K562 (cell line): ENCODE data around the gene PLEKHA7. TPM values are rescaled to one million over a fixed set of nuclear protein-coding genes. Genes with fewer than 3 reads are reported as not detected.

ENCODE experiments used
- ATAC-seq: fragments of 200-7000 bp; cut with Tn5 transposase; 3 replicates; pipeline ENCODE4 v1.9.1; 2020; ENCODE audit warnings: moderate library complexity
- BruUV-seq: library from RNA; stranded (reverse); fragments of 400-500 nt; replicated peaks from 2 replicates; lab custom pipeline; 2021; lab: Mats Ljungman, UMichigan
- CTCF ChIA-PET: fragments of 300-600 bp; formaldehyde crosslinking; extraction: SDS; loops from one replicate; lab custom pipeline; 2021; ENCODE audit warnings: low intra/inter-chr PET ratio; lab: Yijun Ruan, JAX
- POLR2A ChIA-PET: fragments of 300-600, 350-650 bp; sonication (Branson Sonifier 250); formaldehyde crosslinking; extraction: SDS; loops from one replicate; lab custom pipeline; 2021; ENCODE audit warnings: antibody characterized with exemption, inconsistent platforms; lab: Yijun Ruan, JAX
- DNase-seq, 4 experiments: peaks; one replicate each; pipeline versions ENCODE4 v3.0.0 to v3.0.0-alpha.2; 2011 to 2018; ENCODE audit warnings: low spot score in 3 of 4, mixed read lengths in 3 of 4; ENCODE audit errors: extremely low read depth in 1 of 4
- FAIRE-seq: peaks from 2 replicates; lab custom pipeline; 2011; peaks lifted over from hg19 to GRCh38; lab: Jason Lieb, UNC
- H2AFZ ChIP-seq: 2 replicates; pipeline ENCODE4 v1.6.0; 2011; ENCODE audit warnings: low read depth, low read length, control low read depth, inconsistent platforms
- H3K27ac ChIP-seq: fragments of 200-600 bp; 3 replicates; pipeline ENCODE4 v1.8.0; 2011; ENCODE audit warnings: low read depth, mild to moderate bottlenecking, control low read depth, inconsistent platforms, low read length, moderate library complexity, mixed read lengths; ENCODE audit errors: extremely low read depth
- H3K27me3 ChIP-seq, 2 experiments: fragments of 300-600 bp in 1 of 2; 2 replicates in 1 of 2; 3 replicates in 1 of 2; pipeline versions ENCODE4 v1.6.0 to v1.8.0; 2011; ENCODE audit warnings: inconsistent platforms in 2 of 2, low read length in 2 of 2, mild to moderate bottlenecking in 1 of 2, mixed read lengths in 1 of 2, moderate library complexity in 1 of 2; ENCODE audit not compliant: control insufficient read depth in 2 of 2, insufficient read depth in 2 of 2
- H3K36me3 ChIP-seq: fragments of 300-600 bp; 3 replicates; pipeline ENCODE4 v1.8.0; 2011; ENCODE audit warnings: mild to moderate bottlenecking, low read length, inconsistent platforms; ENCODE audit not compliant: control insufficient read depth, insufficient read depth
- H3K4me1 ChIP-seq, 2 experiments: fragments of 200-600 bp in 1 of 2; replicated peaks in 1 of 2; 2 replicates in 1 of 2; 3 replicates in 1 of 2; pipeline versions ENCODE4 v1.5.1 to v1.8.0; 2011; ENCODE audit warnings: inconsistent platforms in 2 of 2, low read length in 2 of 2, mild to moderate bottlenecking in 1 of 2, mixed read lengths in 1 of 2, moderate library complexity in 1 of 2; ENCODE audit not compliant: control insufficient read depth in 2 of 2, insufficient read depth in 2 of 2
- H3K4me2 ChIP-seq: 2 replicates; pipeline ENCODE4 v1.6.1; 2011; ENCODE audit warnings: low read length, control low read depth, inconsistent platforms, mixed read lengths; ENCODE audit not compliant: insufficient read depth
- H3K4me3 ChIP-seq: fragments of 200-600 bp; sonication (generic), shearing (Covaris generic); 2 replicates; pipeline ENCODE4 v1.5.1; 2016; ENCODE audit warnings: control low read depth, inconsistent platforms
- H3K79me2 ChIP-seq: fragments of 200-600 bp; 3 replicates; pipeline ENCODE4 v1.8.0; 2011; ENCODE audit warnings: low read length, inconsistent platforms; ENCODE audit not compliant: control insufficient read depth, insufficient read depth
- H3K9ac ChIP-seq, 2 experiments: 2 replicates each; pipeline versions ENCODE4 v1.6.0 to v1.6.1; 2011; ENCODE audit warnings: low read depth in 2 of 2, low read length in 2 of 2, control low read depth in 1 of 2, inconsistent platforms in 1 of 2, mild to moderate bottlenecking in 1 of 2, mixed read lengths in 1 of 2; ENCODE audit not compliant: insufficient read depth in 1 of 2
- H3K9me1 ChIP-seq: one replicate; pipeline ENCODE4 v1.6.0; 2011; ENCODE audit warnings: inconsistent platforms, mild to moderate bottlenecking, low read length, moderate library complexity; ENCODE audit not compliant: control insufficient read depth, insufficient read depth
- H3K9me3 ChIP-seq: replicated peaks from 2 replicates; pipeline ENCODE4 v1.5.1; 2011; ENCODE audit warnings: low read depth, low read length, inconsistent platforms; ENCODE audit not compliant: control insufficient read depth, insufficient read depth
- H4K20me1 ChIP-seq: replicated peaks from 2 replicates; pipeline ENCODE4 v1.6.1; 2011; ENCODE audit warnings: low read length, inconsistent platforms, mixed read lengths; ENCODE audit not compliant: control insufficient read depth, insufficient read depth
- FOXA1 ChIP-seq: fragments of 450-650 bp; IDR thresholded peaks from 2 replicates; pipeline ENCODE4 v1.6.1; 2016; ENCODE audit warnings: mild to moderate bottlenecking, borderline replicate concordance
- GABPB1 ChIP-seq: sonication (generic); formaldehyde crosslinking; IDR thresholded peaks from 2 replicates; pipeline ENCODE4 v1.8.0; 2022; ENCODE audit warnings: mild to moderate bottlenecking, missing genetic modification reagents
- KHSRP ChIP-seq: fragments of 450-650 bp; IDR thresholded peaks from 2 replicates; pipeline ENCODE4 v1.6.1; 2017
- MBD2 ChIP-seq: sonication (generic); IDR thresholded peaks from 2 replicates; pipeline ENCODE4 v1.6.1; 2016; ENCODE audit warnings: low read depth, borderline replicate concordance
- MCM2 ChIP-seq: fragments of 450-650 bp; IDR thresholded peaks from 2 replicates; pipeline ENCODE4 v1.6.1; 2017; ENCODE audit warnings: low read depth, mild to moderate bottlenecking
- RFX7 ChIP-seq: fragments of 250-450 bp; sonication (Bioruptor Pico); IDR thresholded peaks from 2 replicates; pipeline ENCODE4 v1.5.1; 2021; ENCODE audit warnings: mild to moderate bottlenecking
- TFAM ChIP-seq: fragments of 250-450 bp; sonication (Bioruptor Pico); conservative IDR thresholded peaks from 2 replicates; pipeline ENCODE4 v1.5.0; 2021; ENCODE audit warnings: mild to moderate bottlenecking, moderate library complexity
- WGBS: fragments of 100-300 bp; shearing (Covaris generic); methylation state at CpG from one replicate; pipeline ENCODE4 v1.1.6; 2016; ENCODE audit warnings: low coverage, mixed read lengths; ENCODE audit not compliant: insufficient coverage; ENCODE audit errors: missing lambda C conversion rate; 5-methylcytosine and 5-hydroxymethylcytosine counted together
- in situ Hi-C: fragments of 300-500 bp; cut with MboI; formaldehyde crosslinking; loops from 4 replicates; pipeline ENCODE4 v1.15.0; 2018; ENCODE audit warnings: inconsistent platforms, mixed read lengths
- intact Hi-C: fragments of 100-400 bp; cut with micrococcal nuclease; formaldehyde crosslinking; loops from 2 replicates; pipeline ENCODE4 v1.14.2; 2022
- polyA plus RNA-seq, 8 experiments: library from polyadenylated mRNA; depleted of rRNA in 4 of 8; stranded (reverse) in 5 of 8; unstranded in 3 of 8; fragments of >200 nt; fragmentation: Nextera tagmentation in 2 of 8; fragmentation: Illumina TruSeq in 1 of 8; extraction: Ambion mirVana in 2 of 8; extraction: Trizol in 1 of 8; gene quantifications; 2 replicates each; pipeline versions ENCODE4 v1.2.1 to v1.2.3, GENCODE V29; 2011 to 2014; ENCODE audit warnings: inconsistent platforms in 1 of 8, missing spikeins in 1 of 8
- total RNA-seq, 7 experiments: library from RNA; depleted of rRNA in 6 of 7; stranded (reverse); fragments of >200 nt in 6 of 7; fragmentation: Illumina TruSeq in 2 of 7; extraction: Trizol in 2 of 7; gene quantifications; 2 replicates each; pipeline versions ENCODE4 v1.2.1 to v1.2.3, GENCODE V29; 2011 to 2021; ENCODE audit warnings: low replicate concordance in 1 of 7
- TF ChIP-seq, protein P1 (sequence below), 2 experiments: fragments of 450-650 bp; IDR thresholded peaks; 2 replicates each; pipeline ENCODE4 v1.6.1; 2018; ENCODE audit warnings: mild to moderate bottlenecking in 2 of 2, low read depth in 1 of 2; ENCODE audit not compliant: partially characterized antibody in 2 of 2
- TF ChIP-seq, protein P2 (sequence below): fragments of 450-650 bp; IDR thresholded peaks from 2 replicates; pipeline ENCODE4 v1.6.1; 2016; ENCODE audit warnings: mild to moderate bottlenecking

Gene PLEKHA7
- total and polyA plus RNA-seq, 9 of the 15 experiments (the other 6 are each of a cell fraction or from before 2014, with no cell fraction given): 0.06 to 0.77 (median 0.20) TPM; not detected in 1

DNA sequence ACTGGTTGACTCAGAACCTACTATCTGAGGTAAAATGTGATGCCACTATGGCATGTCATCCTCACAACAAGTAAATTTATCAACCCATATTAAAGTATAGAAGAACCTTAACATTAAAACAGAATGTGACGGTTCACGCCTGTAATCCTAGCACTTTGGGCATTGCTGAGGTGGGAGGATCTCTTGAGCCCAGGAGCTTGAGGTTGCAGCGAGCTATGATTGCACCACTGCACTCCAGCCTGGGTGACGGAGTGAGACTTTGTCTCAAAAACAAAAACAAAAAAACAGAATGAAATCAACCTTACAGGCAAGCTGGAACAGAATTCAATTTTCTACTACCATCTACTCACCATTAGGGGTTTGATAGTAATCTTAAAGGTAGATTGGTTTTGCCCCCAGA, 86.2 kb downstream of the PLEKHA7 start:
- Histone ChIP-seq H3K9me3 (no peaks in the 10 kb centered on the region), H3K27me3 (peaks cover 31 to 47% of the 10 kb centered on the region in 2 experiments), H3K36me3 (no peaks in the 10 kb centered on the region), H3K4me1 (peaks cover 0 to 4% of the 10 kb centered on the region in 2 experiments; a peak in 3 of 5 replicates), H3K9ac (no peak overlapping the region), H3K9me1 (no peaks in the 10 kb centered on the region), H4K20me1 (peaks cover under 1% of the 10 kb centered on the region; the same call in 1 of the 2 replicates), H2AFZ (no peak overlapping the region), H3K4me3 (no peak overlapping the region), H3K27ac (no peak overlapping the region), H3K4me2 (no peak overlapping the region), H3K79me2 (no peaks in the 10 kb centered on the region)
- DNase-seq (no peak), ATAC-seq (no peak), FAIRE-seq (no peak)
- no TSS peak for BruUV-seq
- TF ChIP-seq MCM2: no peak
- TF ChIP-seq MBD2: no peak
- no peak for TF ChIP-seq RFX7 (CRISPR knock-in tag)
- TF ChIP-seq, protein P1, sequence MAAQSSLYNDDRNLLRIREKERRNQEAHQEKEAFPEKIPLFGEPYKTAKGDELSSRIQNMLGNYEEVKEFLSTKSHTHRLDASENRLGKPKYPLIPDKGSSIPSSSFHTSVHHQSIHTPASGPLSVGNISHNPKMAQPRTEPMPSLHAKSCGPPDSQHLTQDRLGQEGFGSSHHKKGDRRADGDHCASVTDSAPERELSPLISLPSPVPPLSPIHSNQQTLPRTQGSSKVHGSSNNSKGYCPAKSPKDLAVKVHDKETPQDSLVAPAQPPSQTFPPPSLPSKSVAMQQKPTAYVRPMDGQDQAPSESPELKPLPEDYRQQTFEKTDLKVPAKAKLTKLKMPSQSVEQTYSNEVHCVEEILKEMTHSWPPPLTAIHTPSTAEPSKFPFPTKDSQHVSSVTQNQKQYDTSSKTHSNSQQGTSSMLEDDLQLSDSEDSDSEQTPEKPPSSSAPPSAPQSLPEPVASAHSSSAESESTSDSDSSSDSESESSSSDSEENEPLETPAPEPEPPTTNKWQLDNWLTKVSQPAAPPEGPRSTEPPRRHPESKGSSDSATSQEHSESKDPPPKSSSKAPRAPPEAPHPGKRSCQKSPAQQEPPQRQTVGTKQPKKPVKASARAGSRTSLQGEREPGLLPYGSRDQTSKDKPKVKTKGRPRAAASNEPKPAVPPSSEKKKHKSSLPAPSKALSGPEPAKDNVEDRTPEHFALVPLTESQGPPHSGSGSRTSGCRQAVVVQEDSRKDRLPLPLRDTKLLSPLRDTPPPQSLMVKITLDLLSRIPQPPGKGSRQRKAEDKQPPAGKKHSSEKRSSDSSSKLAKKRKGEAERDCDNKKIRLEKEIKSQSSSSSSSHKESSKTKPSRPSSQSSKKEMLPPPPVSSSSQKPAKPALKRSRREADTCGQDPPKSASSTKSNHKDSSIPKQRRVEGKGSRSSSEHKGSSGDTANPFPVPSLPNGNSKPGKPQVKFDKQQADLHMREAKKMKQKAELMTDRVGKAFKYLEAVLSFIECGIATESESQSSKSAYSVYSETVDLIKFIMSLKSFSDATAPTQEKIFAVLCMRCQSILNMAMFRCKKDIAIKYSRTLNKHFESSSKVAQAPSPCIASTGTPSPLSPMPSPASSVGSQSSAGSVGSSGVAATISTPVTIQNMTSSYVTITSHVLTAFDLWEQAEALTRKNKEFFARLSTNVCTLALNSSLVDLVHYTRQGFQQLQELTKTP (IDR thresholded peaks at IDR 0.05; ENCODE audit: low read depth in 1 of 2, partially characterized antibody in 2 of 2): no peak
- TF ChIP-seq GABPB1 (CRISPR knock-in tag): no peak
- TF ChIP-seq TFAM (CRISPR knock-in tag): no peak
- no peak for TF ChIP-seq KHSRP
- TF ChIP-seq FOXA1: no peak
- TF ChIP-seq, protein P2, sequence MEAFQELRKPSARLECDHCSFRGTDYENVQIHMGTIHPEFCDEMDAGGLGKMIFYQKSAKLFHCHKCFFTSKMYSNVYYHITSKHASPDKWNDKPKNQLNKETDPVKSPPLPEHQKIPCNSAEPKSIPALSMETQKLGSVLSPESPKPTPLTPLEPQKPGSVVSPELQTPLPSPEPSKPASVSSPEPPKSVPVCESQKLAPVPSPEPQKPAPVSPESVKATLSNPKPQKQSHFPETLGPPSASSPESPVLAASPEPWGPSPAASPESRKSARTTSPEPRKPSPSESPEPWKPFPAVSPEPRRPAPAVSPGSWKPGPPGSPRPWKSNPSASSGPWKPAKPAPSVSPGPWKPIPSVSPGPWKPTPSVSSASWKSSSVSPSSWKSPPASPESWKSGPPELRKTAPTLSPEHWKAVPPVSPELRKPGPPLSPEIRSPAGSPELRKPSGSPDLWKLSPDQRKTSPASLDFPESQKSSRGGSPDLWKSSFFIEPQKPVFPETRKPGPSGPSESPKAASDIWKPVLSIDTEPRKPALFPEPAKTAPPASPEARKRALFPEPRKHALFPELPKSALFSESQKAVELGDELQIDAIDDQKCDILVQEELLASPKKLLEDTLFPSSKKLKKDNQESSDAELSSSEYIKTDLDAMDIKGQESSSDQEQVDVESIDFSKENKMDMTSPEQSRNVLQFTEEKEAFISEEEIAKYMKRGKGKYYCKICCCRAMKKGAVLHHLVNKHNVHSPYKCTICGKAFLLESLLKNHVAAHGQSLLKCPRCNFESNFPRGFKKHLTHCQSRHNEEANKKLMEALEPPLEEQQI: no peak
- in situ Hi-C loops: no loop called here
- ChIA-PET CTCF (no interaction called here), POLR2A (no interaction called here)
- WGBS: 0% methylated on average over 4 of the region's 4 CpGs
- intact Hi-C loops: no loop called here
